ENCODE data around the gene BSPRY.
"Not testable (repeated sequence)": the region's sequence is repeated elsewhere in the genome, so short reads cannot be mapped to it uniquely, and the experiment has no call there.

- TF ChIP-seq POLR2AphosphoS5, POLR2A, CTCF (IDR thresholded peaks at IDR 0.05): not testable (repeated sequence)
These were observed 32.1 kb downstream of the BSPRY start for GRCh38 chr9:113381441-113381840.
